SJSA1 (cell line): Measurements from ENCODE around the gene MYO1D. TPM values are rescaled to one million over a fixed set of nuclear protein-coding genes. Genes with fewer than 3 reads are reported as not detected.

ENCODE experiments used
- DNase-seq, 2 experiments: peaks; one replicate each; pipeline ENCODE4 v3.0.0-alpha.2; 2015 to 2020; ENCODE audit warnings: low spot score in 2 of 2, low read depth in 1 of 2
- H3K27ac ChIP-seq: fragments of 250-450 bp; sonication (Bioruptor Pico); 2 replicates; pipeline ENCODE4 v1.5.1; 2020; ENCODE audit warnings: mild to moderate bottlenecking, moderate library complexity
- H3K27me3 ChIP-seq: fragments of 250-450 bp; sonication (Bioruptor Pico); replicated peaks from 2 replicates; pipeline ENCODE4 v1.5.1; 2020; ENCODE audit warnings: mild to moderate bottlenecking, moderate library complexity
- H3K36me3 ChIP-seq: fragments of 250-450 bp; sonication (Bioruptor Pico); 2 replicates; pipeline ENCODE4 v1.5.1; 2020; ENCODE audit warnings: mild to moderate bottlenecking
- H3K4me1 ChIP-seq: fragments of 250-450 bp; sonication (Bioruptor Pico); replicated peaks from 2 replicates; pipeline ENCODE4 v1.6.1; 2021; ENCODE audit warnings: mild to moderate bottlenecking
- H3K4me3 ChIP-seq: fragments of 250-450 bp; sonication (Bioruptor Pico); 2 replicates; pipeline ENCODE4 v1.5.1; 2020; ENCODE audit warnings: mild to moderate bottlenecking
- H3K9me3 ChIP-seq: fragments of 250-450 bp; sonication (Bioruptor Pico); replicated peaks from 2 replicates; pipeline ENCODE4 v1.5.1; 2020; ENCODE audit warnings: mild to moderate bottlenecking
- total RNA-seq: library from RNA; depleted of rRNA; stranded (reverse); fragments of >200 nt; shearing (Covaris generic); gene quantifications from 2 replicates; pipeline ENCODE4 v1.2.3, GENCODE V29; 2014; rRNA removed

Gene MYO1D
- total RNA-seq, 1 experiment from 2014 or later = 1.1 TPM

GRCh38 chr17:32443827-32444300, 433.1 kb downstream of the MYO1D start:
- Histone ChIP-seq H3K4me1 (peaks cover 10% of the 10 kb centered on the region), H3K4me3 (peak overlapping the region; percentile 88), H3K27me3 (peaks cover 3% of the 10 kb centered on the region; the same call in 1 of the 2 replicates), H3K9me3 (no peaks in the 10 kb centered on the region), H3K27ac (no peak overlapping the region), H3K36me3 (peaks cover 38% of the 10 kb centered on the region)
- no peak for DNase-seq

Other genes with a start within 250 kb of the MYO1D start
- 118 and 125 TPM in 2 replicates for gene TMEM98, start 51.0 kb upstream of the MYO1D start, total RNA-seq
- gene SPACA3, start 114.7 kb upstream of the MYO1D start, total RNA-seq = not detected in 2 replicates